Measurements from ENCODE around the gene RTTN. TPM values are rescaled to one million over a fixed set of nuclear protein-coding genes. Genes with fewer than 3 reads are reported as not detected.

RTTN gene
- polyA plus RNA-seq, 4 donors = 0.89 to 9.0 (median 2.4) TPM

GRCh38 chr18:70036771-70037347, 168.6 kb downstream of the RTTN start:
- DNase-seq (no peak), FAIRE-seq (no peak)
- Histone ChIP-seq H3K4me1 (ENCODE audit: control insufficient read depth in 3 of 3, insufficient read depth in 2 of 3, low read depth in 1 of 3, low read length in 2 of 3) (no peaks in the 10 kb centered on the region), H3K36me3 (ENCODE audit: control insufficient read depth in 3 of 3, insufficient read depth in 2 of 3, low read depth in 1 of 3, low read length in 3 of 3) (peaks cover 0 to 17% (median 0%) of the 10 kb centered on the region in 3 donors), H3K27me3 (ENCODE audit: control insufficient read depth in 3 of 3, insufficient read depth in 3 of 3, low read length in 3 of 3) (no peaks in the 10 kb centered on the region), H3K27ac (ENCODE audit: low read depth in 1 of 3, low read length in 2 of 3) (no peak overlapping the region), H3K9me3 (ENCODE audit: control insufficient read depth in 2 of 2, insufficient read depth in 1 of 2, low read depth in 1 of 2, low read length in 1 of 2) (peaks cover 0 to 4% of the 10 kb centered on the region in 2 donors), H3K4me3 (ENCODE audit: low read depth in 1 of 3, low read length in 3 of 3) (no peak overlapping the region)
- WGBS, 3 donors = 90 to 95% (median 92%) methylated on average over 8 of the region's 8 CpGs

- 98 to 100% (median 100%) methylated on average over 2 of the region's 2 CpGs for WGBS, 3 donors
- FAIRE-seq (no peak), DNase-seq (no peak)
- Histone ChIP-seq H3K27ac (ENCODE audit: low read depth in 1 of 3, low read length in 2 of 3) (no peak overlapping the region), H3K4me3 (ENCODE audit: low read depth in 1 of 3, low read length in 3 of 3) (no peak overlapping the region), H3K27me3 (ENCODE audit: control insufficient read depth in 3 of 3, insufficient read depth in 3 of 3, low read length in 3 of 3) (no peaks in the 10 kb centered on the region), H3K9me3 (ENCODE audit: control insufficient read depth in 2 of 2, insufficient read depth in 1 of 2, low read depth in 1 of 2, low read length in 1 of 2) (peaks cover 0 to 4% of the 10 kb centered on the region in 2 donors), H3K4me1 (ENCODE audit: control insufficient read depth in 3 of 3, insufficient read depth in 2 of 3, low read depth in 1 of 3, low read length in 2 of 3) (no peaks in the 10 kb centered on the region), H3K36me3 (ENCODE audit: control insufficient read depth in 3 of 3, insufficient read depth in 2 of 3, low read depth in 1 of 3, low read length in 3 of 3) (peaks cover 0 to 20% (median 0%) of the 10 kb centered on the region in 3 donors)
These were observed 169.3 kb downstream of the RTTN start for GRCh38 chr18:70036168-70036567.

- Histone ChIP-seq H3K27ac (ENCODE audit: low read depth in 1 of 3, low read length in 2 of 3) (no peak overlapping the region), H3K36me3 (ENCODE audit: control insufficient read depth in 3 of 3, insufficient read depth in 2 of 3, low read depth in 1 of 3, low read length in 3 of 3) (peaks cover 0 to 6% (median 3%) of the 10 kb centered on the region in 3 donors), H3K4me1 (ENCODE audit: control insufficient read depth in 3 of 3, insufficient read depth in 2 of 3, low read depth in 1 of 3, low read length in 2 of 3) (no peaks in the 10 kb centered on the region), H3K27me3 (ENCODE audit: control insufficient read depth in 3 of 3, insufficient read depth in 3 of 3, low read length in 3 of 3) (no peaks in the 10 kb centered on the region), H3K9me3 (ENCODE audit: control insufficient read depth in 2 of 2, insufficient read depth in 1 of 2, low read depth in 1 of 2, low read length in 1 of 2) (peaks cover 0 to under 1% of the 10 kb centered on the region in 2 donors), H3K4me3 (ENCODE audit: low read depth in 1 of 3, low read length in 3 of 3) (no peak overlapping the region)
- FAIRE-seq = peak; percentile 26
- 94 to 99% (median 99%) methylated on average over 4 of the region's 4 CpGs for WGBS, 3 donors
- DNase-seq = no peak
These were observed 174.3 kb downstream of the RTTN start for GRCh38 chr18:70031221-70031620.

DNA sequence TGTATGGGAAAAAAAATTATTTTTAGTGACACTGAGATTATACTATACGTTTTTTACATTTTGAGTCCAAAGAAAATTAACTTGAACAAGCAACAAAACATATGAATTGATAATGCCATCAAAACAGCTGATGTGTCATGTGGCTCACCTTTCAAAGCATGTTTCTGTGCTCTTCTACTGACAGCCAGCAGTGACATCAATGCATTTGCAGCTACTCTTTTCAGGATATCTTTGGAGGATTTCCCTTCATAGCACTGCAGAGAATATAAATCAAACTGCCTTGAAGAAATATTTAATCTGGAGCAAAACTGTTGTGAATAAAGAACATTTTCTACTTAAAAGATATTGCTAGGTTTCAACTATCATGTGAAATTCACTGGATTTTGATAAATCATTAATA, 174.8 kb downstream of the RTTN start:
- H3K9me3 ChIP-seq (ENCODE audit: control insufficient read depth in 2 of 2, insufficient read depth in 1 of 2, low read depth in 1 of 2, low read length in 1 of 2) = no peaks in the 10 kb centered on the region
- WGBS, 3 donors = 82 to 91% (median 88%) methylated on average over 1 of the region's 1 CpG
- no peak for DNase-seq
- H3K4me3 ChIP-seq (ENCODE audit: low read depth in 1 of 3, low read length in 3 of 3) = no peak overlapping the region
- no peak overlapping the region for H3K27ac ChIP-seq (ENCODE audit: low read depth in 1 of 3, low read length in 2 of 3)
- no peaks in the 10 kb centered on the region for H3K4me1 ChIP-seq (ENCODE audit: control insufficient read depth in 3 of 3, insufficient read depth in 2 of 3, low read depth in 1 of 3, low read length in 2 of 3)
- H3K27me3 ChIP-seq (ENCODE audit: control insufficient read depth in 3 of 3, insufficient read depth in 3 of 3, low read length in 3 of 3) = no peaks in the 10 kb centered on the region
- H3K36me3 ChIP-seq (ENCODE audit: control insufficient read depth in 3 of 3, insufficient read depth in 2 of 3, low read depth in 1 of 3, low read length in 3 of 3) = peaks cover 0 to 6% (median 3%) of the 10 kb centered on the region in 3 donors
- FAIRE-seq = peak; percentile 15

DNA sequence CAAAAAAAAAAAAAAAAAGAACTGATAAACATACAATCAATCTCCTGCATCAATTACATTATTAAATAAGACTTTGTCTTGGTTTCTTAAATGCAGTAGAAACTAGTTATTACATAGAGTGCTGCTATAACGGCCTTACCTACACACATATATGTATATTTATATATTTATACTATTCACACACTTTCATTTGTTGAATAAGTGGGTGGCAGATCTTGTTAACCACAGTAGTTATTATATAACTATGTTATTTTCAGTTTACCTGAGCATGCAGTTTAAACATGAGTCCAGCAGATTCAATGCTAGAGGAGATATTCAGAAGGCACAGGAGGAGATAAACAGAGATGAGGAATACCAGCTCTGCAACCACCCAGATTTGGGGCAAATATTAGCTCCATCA, 176.3 kb downstream of the RTTN start:
- peaks cover 2 to 8% (median 3%) of the 10 kb centered on the region in 3 donors for H3K36me3 ChIP-seq (ENCODE audit: control insufficient read depth in 3 of 3, insufficient read depth in 2 of 3, low read depth in 1 of 3, low read length in 3 of 3)
- H3K4me3 ChIP-seq (ENCODE audit: low read depth in 1 of 3, low read length in 3 of 3) = no peak overlapping the region
- FAIRE-seq (no peak), DNase-seq (no peak)
- no peaks in the 10 kb centered on the region for H3K4me1 ChIP-seq (ENCODE audit: control insufficient read depth in 3 of 3, insufficient read depth in 2 of 3, low read depth in 1 of 3, low read length in 2 of 3)
- whole genome bisulfite sequencing, 3 donors = 79 to 88% (median 82%) methylated on average over 1 of the region's 1 CpG
- no peaks in the 10 kb centered on the region for H3K9me3 ChIP-seq (ENCODE audit: control insufficient read depth in 2 of 2, insufficient read depth in 1 of 2, low read depth in 1 of 2, low read length in 1 of 2)
- no peak overlapping the region for H3K27ac ChIP-seq (ENCODE audit: low read depth in 1 of 3, low read length in 2 of 3)
- H3K27me3 ChIP-seq (ENCODE audit: control insufficient read depth in 3 of 3, insufficient read depth in 3 of 3, low read length in 3 of 3) = no peaks in the 10 kb centered on the region

- Histone ChIP-seq H3K27ac (ENCODE audit: low read depth in 1 of 3, low read length in 2 of 3) (no peak overlapping the region), H3K36me3 (ENCODE audit: control insufficient read depth in 3 of 3, insufficient read depth in 2 of 3, low read depth in 1 of 3, low read length in 3 of 3) (peaks cover 3 to 8% (median 5%) of the 10 kb centered on the region in 3 donors), H3K27me3 (ENCODE audit: control insufficient read depth in 3 of 3, insufficient read depth in 3 of 3, low read length in 3 of 3) (no peaks in the 10 kb centered on the region), H3K9me3 (ENCODE audit: control insufficient read depth in 2 of 2, insufficient read depth in 1 of 2, low read depth in 1 of 2, low read length in 1 of 2) (no peaks in the 10 kb centered on the region), H3K4me3 (ENCODE audit: low read depth in 1 of 3, low read length in 3 of 3) (no peak overlapping the region), H3K4me1 (ENCODE audit: control insufficient read depth in 3 of 3, insufficient read depth in 2 of 3, low read depth in 1 of 3, low read length in 2 of 3) (no peaks in the 10 kb centered on the region)
- DNase-seq (no peak), FAIRE-seq (no peak)
- 90 to 96% (median 91%) methylated on average over 3 of the region's 3 CpGs for WGBS, 3 donors
These were observed 176.8 kb downstream of the RTTN start for GRCh38 chr18:70028734-70029133.

DNA sequence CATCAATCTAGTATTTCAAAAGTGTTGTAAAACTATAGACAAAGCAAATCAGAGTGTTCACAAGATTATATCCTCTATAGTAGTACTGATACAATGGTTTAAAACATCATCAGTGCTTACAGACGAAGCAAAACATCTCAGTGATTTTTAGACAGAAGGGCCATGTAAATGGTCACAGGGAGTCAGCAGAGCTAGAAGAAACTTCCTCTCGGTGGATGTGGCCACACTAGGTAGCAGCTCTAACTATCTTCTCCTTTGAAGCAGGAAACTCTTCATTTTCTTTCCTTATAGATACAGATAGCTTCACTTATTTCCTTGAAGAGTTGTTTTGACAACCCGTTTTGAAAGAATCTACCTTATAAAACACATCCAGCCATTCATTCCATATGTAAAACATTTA, 177.4 kb downstream of the RTTN start:
- no peak for DNase-seq
- Histone ChIP-seq H3K4me1 (ENCODE audit: control insufficient read depth in 3 of 3, insufficient read depth in 2 of 3, low read depth in 1 of 3, low read length in 2 of 3) (no peaks in the 10 kb centered on the region), H3K27ac (ENCODE audit: low read depth in 1 of 3, low read length in 2 of 3) (no peak overlapping the region), H3K4me3 (ENCODE audit: low read depth in 1 of 3, low read length in 3 of 3) (no peak overlapping the region), H3K36me3 (ENCODE audit: control insufficient read depth in 3 of 3, insufficient read depth in 2 of 3, low read depth in 1 of 3, low read length in 3 of 3) (peaks cover 3 to 9% (median 5%) of the 10 kb centered on the region in 3 donors), H3K27me3 (ENCODE audit: control insufficient read depth in 3 of 3, insufficient read depth in 3 of 3, low read length in 3 of 3) (no peaks in the 10 kb centered on the region), H3K9me3 (ENCODE audit: control insufficient read depth in 2 of 2, insufficient read depth in 1 of 2, low read depth in 1 of 2, low read length in 1 of 2) (no peaks in the 10 kb centered on the region)
- no peak for FAIRE-seq
- WGBS, 3 donors = 86 to 91% (median 87%) methylated on average over 3 of the region's 3 CpGs

DNA sequence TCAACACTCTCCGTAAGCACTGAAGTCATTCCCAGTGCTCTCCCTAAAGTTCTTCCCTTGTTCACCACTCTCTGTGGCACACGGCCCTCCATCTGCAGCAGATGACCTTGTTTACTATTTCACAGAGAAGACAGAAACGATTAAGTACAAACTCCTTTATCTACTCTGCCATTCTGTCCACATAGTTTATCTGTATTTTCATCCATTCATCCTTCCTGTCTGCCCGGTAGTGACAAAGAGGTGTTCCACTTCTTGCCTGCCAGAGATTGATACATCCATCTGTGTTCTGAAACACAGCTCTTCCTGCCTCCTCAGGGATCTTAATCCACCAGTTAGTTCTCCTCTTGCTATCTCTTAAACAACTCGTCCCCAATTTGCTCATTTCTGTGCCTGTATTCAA, 179.9 kb downstream of the RTTN start:
- 71 to 87% (median 86%) methylated on average over 5 of the region's 5 CpGs for WGBS, 3 donors
- no peaks in the 10 kb centered on the region for H3K4me1 ChIP-seq (ENCODE audit: control insufficient read depth in 3 of 3, insufficient read depth in 2 of 3, low read depth in 1 of 3, low read length in 2 of 3)
- H3K27me3 ChIP-seq (ENCODE audit: control insufficient read depth in 3 of 3, insufficient read depth in 3 of 3, low read length in 3 of 3) = no peaks in the 10 kb centered on the region
- no peak overlapping the region for H3K4me3 ChIP-seq (ENCODE audit: low read depth in 1 of 3, low read length in 3 of 3)
- H3K36me3 ChIP-seq (ENCODE audit: control insufficient read depth in 3 of 3, insufficient read depth in 2 of 3, low read depth in 1 of 3, low read length in 3 of 3) = peaks cover 5 to 9% (median 7%) of the 10 kb centered on the region in 3 donors
- DNase-seq = no peak
- no peaks in the 10 kb centered on the region for H3K9me3 ChIP-seq (ENCODE audit: control insufficient read depth in 2 of 2, insufficient read depth in 1 of 2, low read depth in 1 of 2, low read length in 1 of 2)
- FAIRE-seq = no peak
- no peak overlapping the region for H3K27ac ChIP-seq (ENCODE audit: low read depth in 1 of 3, low read length in 2 of 3)

GRCh38 chr18:70024829-70025228, 180.7 kb downstream of the RTTN start:
- no peak overlapping the region for H3K27ac ChIP-seq (ENCODE audit: low read depth in 1 of 3, low read length in 2 of 3)
- H3K4me3 ChIP-seq (ENCODE audit: low read depth in 1 of 3, low read length in 3 of 3) = no peak overlapping the region
- H3K9me3 ChIP-seq (ENCODE audit: control insufficient read depth in 2 of 2, insufficient read depth in 1 of 2, low read depth in 1 of 2, low read length in 1 of 2) = no peaks in the 10 kb centered on the region
- H3K36me3 ChIP-seq (ENCODE audit: control insufficient read depth in 3 of 3, insufficient read depth in 2 of 3, low read depth in 1 of 3, low read length in 3 of 3) = peaks cover 7 to 9% (median 7%) of the 10 kb centered on the region in 3 donors
- DNase-seq = no peak
- WGBS, 3 donors = 90 to 92% (median 90%) methylated on average over 3 of the region's 3 CpGs
- no peaks in the 10 kb centered on the region for H3K4me1 ChIP-seq (ENCODE audit: control insufficient read depth in 3 of 3, insufficient read depth in 2 of 3, low read depth in 1 of 3, low read length in 2 of 3)
- FAIRE-seq = no peak
- H3K27me3 ChIP-seq (ENCODE audit: control insufficient read depth in 3 of 3, insufficient read depth in 3 of 3, low read length in 3 of 3) = no peaks in the 10 kb centered on the region

Data from small intestine (tissue), 7 donors.